ENCODE measurements around the gene MTX3.

The MTX3 gene

GRCh38 chr5:79932510-79933504 lies 58.3 kb downstream of the MTX3 start:
- no peak for DNase-seq

DNA sequence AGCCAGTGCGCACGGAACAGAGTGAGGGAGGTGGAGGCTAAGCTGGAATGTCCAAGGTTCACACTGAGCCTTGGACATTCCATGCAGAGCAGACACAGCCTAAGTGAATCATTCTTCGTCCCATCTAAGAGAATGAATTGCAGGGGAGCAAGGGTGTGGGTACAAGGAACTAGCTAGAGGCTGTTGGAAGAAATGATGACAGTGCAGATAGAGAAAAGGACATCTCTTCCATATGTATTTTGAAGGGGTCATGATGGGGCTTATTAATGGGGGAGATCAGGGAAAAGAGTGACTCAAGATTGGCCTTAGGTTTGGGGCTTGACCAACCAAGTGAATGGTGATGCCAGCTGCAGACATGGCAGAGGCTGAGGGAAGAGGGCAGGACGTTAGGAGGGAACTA lies 59.2 kb downstream of the MTX3 start:
- DNase-seq: no peak

DNA sequence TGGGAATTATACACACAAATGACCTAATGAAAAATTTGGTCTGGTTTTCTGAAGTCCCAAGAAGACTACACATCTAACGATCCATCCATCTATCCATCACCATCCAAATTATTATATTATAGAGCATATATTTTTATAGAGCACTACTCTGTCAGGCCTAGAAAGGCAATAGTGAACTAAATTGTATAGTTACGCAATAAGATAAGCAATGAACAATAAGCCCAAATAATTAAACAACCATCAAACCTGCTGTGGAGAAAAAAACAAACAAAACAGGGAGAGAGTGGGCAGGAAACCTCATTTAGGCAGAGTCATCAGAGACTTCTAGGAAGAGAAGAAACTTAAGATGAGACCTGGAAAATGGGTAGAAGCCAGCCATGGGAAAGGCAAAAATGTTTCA lies 59.7 kb downstream of the MTX3 start:
- DNase-seq: no peak

DNA sequence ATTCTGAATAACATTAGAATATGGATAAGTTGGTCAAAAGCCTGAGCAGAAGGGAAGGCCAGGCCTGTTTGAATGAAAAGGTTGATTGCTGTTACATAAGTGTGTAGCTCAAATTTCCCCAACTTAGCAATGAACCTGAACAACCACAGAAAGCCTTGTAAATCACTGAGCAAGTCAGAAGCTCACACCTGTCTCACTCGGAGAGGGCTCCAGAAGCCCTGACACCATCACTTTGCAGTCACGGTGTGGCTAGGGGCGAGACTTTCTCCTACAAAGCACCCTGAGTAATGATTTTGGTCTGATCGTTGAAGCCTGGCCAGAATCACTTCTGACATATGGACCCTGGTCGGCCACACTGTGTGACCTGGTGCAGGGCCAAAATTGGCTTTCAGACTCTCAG lies 62.0 kb downstream of the MTX3 start:
- no peak for DNase-seq
